ENCODE data around the gene ARFIP1.

DNA sequence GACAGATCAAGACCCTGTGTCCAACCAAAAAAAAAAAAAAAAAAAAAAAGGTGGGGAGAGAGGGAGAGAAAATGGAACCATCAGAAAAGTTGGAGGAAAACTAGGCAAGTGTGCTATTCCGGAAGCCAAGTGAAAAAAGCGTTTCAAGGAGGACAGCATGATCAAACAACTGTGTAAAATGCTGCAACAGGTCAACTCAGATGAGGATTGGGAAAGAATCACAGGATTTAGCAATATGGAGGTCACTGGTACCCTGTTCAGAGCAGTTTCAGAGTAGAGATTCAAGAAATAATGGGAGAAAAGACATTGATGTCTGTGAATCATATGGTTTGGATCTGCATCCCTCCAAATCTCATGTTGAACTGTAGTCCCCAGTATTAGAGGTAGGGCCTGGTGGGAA is 47.8 kb upstream of the ARFIP1 start:
- TF ChIP-seq, protein P1, sequence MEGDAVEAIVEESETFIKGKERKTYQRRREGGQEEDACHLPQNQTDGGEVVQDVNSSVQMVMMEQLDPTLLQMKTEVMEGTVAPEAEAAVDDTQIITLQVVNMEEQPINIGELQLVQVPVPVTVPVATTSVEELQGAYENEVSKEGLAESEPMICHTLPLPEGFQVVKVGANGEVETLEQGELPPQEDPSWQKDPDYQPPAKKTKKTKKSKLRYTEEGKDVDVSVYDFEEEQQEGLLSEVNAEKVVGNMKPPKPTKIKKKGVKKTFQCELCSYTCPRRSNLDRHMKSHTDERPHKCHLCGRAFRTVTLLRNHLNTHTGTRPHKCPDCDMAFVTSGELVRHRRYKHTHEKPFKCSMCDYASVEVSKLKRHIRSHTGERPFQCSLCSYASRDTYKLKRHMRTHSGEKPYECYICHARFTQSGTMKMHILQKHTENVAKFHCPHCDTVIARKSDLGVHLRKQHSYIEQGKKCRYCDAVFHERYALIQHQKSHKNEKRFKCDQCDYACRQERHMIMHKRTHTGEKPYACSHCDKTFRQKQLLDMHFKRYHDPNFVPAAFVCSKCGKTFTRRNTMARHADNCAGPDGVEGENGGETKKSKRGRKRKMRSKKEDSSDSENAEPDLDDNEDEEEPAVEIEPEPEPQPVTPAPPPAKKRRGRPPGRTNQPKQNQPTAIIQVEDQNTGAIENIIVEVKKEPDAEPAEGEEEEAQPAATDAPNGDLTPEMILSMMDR (conservative IDR thresholded peaks at IDR 0.05) = no peak
- no peak for TF ChIP-seq ZFX (IDR thresholded peaks at IDR 0.05)

Data from C4-2B (cell line).